ENCODE measurements around the gene KCNK15. TPM values are rescaled to one million over a fixed set of nuclear protein-coding genes. Genes with fewer than 3 reads are reported as not detected.

KCNK15 gene
- total RNA-seq, 1 donor from 2014 or later = 0.21 TPM

- H3K36me3 Mint-ChIP-seq = no peaks in the 10 kb centered on the region
- H3K9ac ChIP-seq = no peak overlapping the region
- H3K27me3 ChIP-seq = peaks cover 39% of the 10 kb centered on the region
These were observed 5.7 kb upstream of the KCNK15 start for GRCh38 chr20:44739942-44740341.

GRCh38 chr20:44742304-44743079 lies 3.2 kb upstream of the KCNK15 start:
- Histone ChIP-seq H3K9ac (no peak overlapping the region), H4K20me1 (ENCODE audit: low read depth) (no peaks in the 10 kb centered on the region), H3K4me1 (peaks cover 5% of the 10 kb centered on the region), H3K9me3 (ENCODE audit: low read depth) (no peaks in the 10 kb centered on the region), H3K27ac (no peak overlapping the region), H3K27me3 (peaks cover 64% of the 10 kb centered on the region), H3F3A (ENCODE audit: low read depth) (peaks cover 24% of the 10 kb centered on the region), H3K4me3 (no peak overlapping the region), H3K4me2 (no peak overlapping the region), H3K79me2 (ENCODE audit: low read depth) (no peaks in the 10 kb centered on the region), H3K36me3 (no peaks in the 10 kb centered on the region), H2AFZ (replicated peaks) (no peak overlapping the region)
- Mint-ChIP-seq H3K4me1 (peaks cover 19% of the 10 kb centered on the region), H3K27me3 (ENCODE audit: insufficient read depth, low read depth) (peaks cover 28% of the 10 kb centered on the region), H3K9me3 (peaks cover 4% of the 10 kb centered on the region), H3K4me3 (no peak overlapping the region), H3K36me3 (no peaks in the 10 kb centered on the region), H3K27ac (no peak overlapping the region)
- TF ChIP-seq EZH2phosphoT487 (IDR thresholded peaks at IDR 0.05) = no peak
- no peak for DNase-seq (ENCODE audit: low spot score)

More at GRCh38 chr20:44739942-44740341, 5.7 kb upstream of the KCNK15 start:
- Histone ChIP-seq H3K36me3 (no peaks in the 10 kb centered on the region), H3K4me2 (no peak overlapping the region), H3K9me3 (ENCODE audit: low read depth) (no peaks in the 10 kb centered on the region), H3F3A (ENCODE audit: low read depth) (peaks cover 6% of the 10 kb centered on the region), H3K79me2 (ENCODE audit: low read depth) (no peaks in the 10 kb centered on the region), H3K4me1 (no peaks in the 10 kb centered on the region), H3K27ac (no peak overlapping the region), H4K20me1 (ENCODE audit: low read depth) (no peaks in the 10 kb centered on the region), H2AFZ (replicated peaks) (no peak overlapping the region), H3K4me3 (no peak overlapping the region)
- Mint-ChIP-seq H3K9me3 (peaks cover 4% of the 10 kb centered on the region), H3K4me3 (no peak overlapping the region), H3K4me1 (peaks cover 16% of the 10 kb centered on the region), H3K27ac (no peak overlapping the region), H3K27me3 (ENCODE audit: insufficient read depth, low read depth) (peaks cover 20% of the 10 kb centered on the region)
- TF ChIP-seq EZH2 (IDR thresholded peaks at IDR 0.05) (no peak), CTCF (IDR thresholded peaks at IDR 0.05) (no peak), EZH2phosphoT487 (IDR thresholded peaks at IDR 0.05) (no peak)
- DNase-seq (ENCODE audit: low spot score) = no peak

- H4K20me1 ChIP-seq (ENCODE audit: low read depth) = no peaks in the 10 kb centered on the region
- H3K9me3 ChIP-seq (ENCODE audit: low read depth) = no peaks in the 10 kb centered on the region
- Mint-ChIP-seq H3K4me1 (peaks cover 19% of the 10 kb centered on the region), H3K27me3 (ENCODE audit: insufficient read depth, low read depth) (peaks cover 28% of the 10 kb centered on the region), H3K9me3 (peaks cover 4% of the 10 kb centered on the region), H3K4me3 (no peak overlapping the region), H3K27ac (no peak overlapping the region), H3K36me3 (no peaks in the 10 kb centered on the region)
- H3K27ac ChIP-seq = no peak overlapping the region
- peaks cover 64% of the 10 kb centered on the region for H3K27me3 ChIP-seq
- H3K4me1 ChIP-seq = peaks cover 5% of the 10 kb centered on the region
- DNase-seq (ENCODE audit: low spot score) = no peak
- no peak overlapping the region for H3K9ac ChIP-seq
- TF ChIP-seq EZH2phosphoT487 (IDR thresholded peaks at IDR 0.05) = no peak
- TF ChIP-seq EZH2 (IDR thresholded peaks at IDR 0.05) = no peak
- TF ChIP-seq CTCF (IDR thresholded peaks at IDR 0.05) = no peak
- H3K36me3 ChIP-seq = no peaks in the 10 kb centered on the region
- no peak overlapping the region for H3K4me3 ChIP-seq
- no peak overlapping the region for H3K4me2 ChIP-seq
- H3F3A ChIP-seq (ENCODE audit: low read depth) = peaks cover 31% of the 10 kb centered on the region
- H3K79me2 ChIP-seq (ENCODE audit: low read depth) = no peaks in the 10 kb centered on the region
- H2AFZ ChIP-seq (replicated peaks) = no peak overlapping the region
These were observed 2.5 kb upstream of the KCNK15 start for GRCh38 chr20:44743080-44743701.

All from neural progenitor cell (in vitro differentiated cells).